ENCODE data around the gene ATP1A1. TPM values are rescaled to one million over a fixed set of nuclear protein-coding genes. Genes with fewer than 3 reads are reported as not detected.

ATP1A1 gene
- total and polyA plus RNA-seq, 9 of the 15 experiments (the other 6 are each of a cell fraction or from before 2014, with no cell fraction given) = 99.3 to 513 (median 234) TPM

DNA sequence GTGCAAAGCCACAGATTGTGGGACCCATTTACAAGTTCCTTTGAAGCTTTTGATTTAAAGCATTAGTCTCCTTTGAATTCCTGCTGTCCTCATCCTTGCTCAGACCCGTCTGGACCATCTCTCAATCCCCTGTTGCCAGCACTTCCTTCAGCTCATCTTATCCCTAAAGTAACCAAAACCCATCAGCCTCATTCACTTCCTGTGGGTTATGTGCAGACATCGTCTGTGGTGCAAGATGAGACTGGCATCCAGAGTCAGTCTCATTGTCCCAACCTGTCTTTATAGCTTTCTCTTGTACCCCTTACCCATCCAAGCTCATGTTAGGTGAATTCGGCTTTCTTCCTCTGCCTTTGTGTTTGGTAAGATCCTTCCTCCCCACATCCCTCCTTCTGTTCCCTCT lies 29.3 kb downstream of the ATP1A1 start:
- ATAC-seq (no peak), DNase-seq (ENCODE audit: extremely low read depth in 1 of 4, low spot score in 3 of 4) (no peak), FAIRE-seq (no peak)
- no peak overlapping the region for H3K9ac ChIP-seq (ENCODE audit: insufficient read depth in 1 of 2, low read depth in 2 of 2, low read length in 2 of 2)
- CTCF ChIA-PET (ENCODE audit: low intra/inter-chr PET ratio) = interaction anchor here (0.7 kb wide), 1 partner anchor 11 kb away, joined by 3 read pairs; no protein-coding TSS in a partner anchor
- no peak overlapping the region for H3K27ac ChIP-seq (ENCODE audit: extremely low read depth, low read depth, low read length)
- H2AFZ ChIP-seq (ENCODE audit: low read depth, low read length) = no peak overlapping the region
- H3K79me2 ChIP-seq (ENCODE audit: control insufficient read depth, insufficient read depth, low read length) = no peaks in the 10 kb centered on the region
- intact Hi-C loops (cut with micrococcal nuclease) (no loop called here), in situ Hi-C loops (cut with MboI) (no loop called here)
- TF ChIP-seq ZNF143 (CRISPR knock-in tag; IDR thresholded peaks at IDR 0.05) (no peak), HNRNPH1 (optimal IDR thresholded peaks at IDR 0.05; ENCODE audit: low read depth, low read length) (no peak), NR2C1 (IDR thresholded peaks at IDR 0.05) (no peak), NR2C1 (tag; IDR thresholded peaks at IDR 0.05) (no peak), HDAC1 (IDR thresholded peaks at IDR 0.05) (no peak), MTA2 (IDR thresholded peaks at IDR 0.05; ENCODE audit: low read depth) (no peak), MEF2A (IDR thresholded peaks at IDR 0.05; ENCODE audit: control insufficient read depth, low read depth, low read length) (no peak), GABPA (tag; conservative IDR thresholded peaks at IDR 0.05; ENCODE audit: low read depth) (no peak), POLR2B (IDR thresholded peaks at IDR 0.05; ENCODE audit: low read depth, partially characterized antibody) (no peak), TEAD2 (tag; IDR thresholded peaks at IDR 0.05) (no peak)
- TF ChIP-seq, protein P1, sequence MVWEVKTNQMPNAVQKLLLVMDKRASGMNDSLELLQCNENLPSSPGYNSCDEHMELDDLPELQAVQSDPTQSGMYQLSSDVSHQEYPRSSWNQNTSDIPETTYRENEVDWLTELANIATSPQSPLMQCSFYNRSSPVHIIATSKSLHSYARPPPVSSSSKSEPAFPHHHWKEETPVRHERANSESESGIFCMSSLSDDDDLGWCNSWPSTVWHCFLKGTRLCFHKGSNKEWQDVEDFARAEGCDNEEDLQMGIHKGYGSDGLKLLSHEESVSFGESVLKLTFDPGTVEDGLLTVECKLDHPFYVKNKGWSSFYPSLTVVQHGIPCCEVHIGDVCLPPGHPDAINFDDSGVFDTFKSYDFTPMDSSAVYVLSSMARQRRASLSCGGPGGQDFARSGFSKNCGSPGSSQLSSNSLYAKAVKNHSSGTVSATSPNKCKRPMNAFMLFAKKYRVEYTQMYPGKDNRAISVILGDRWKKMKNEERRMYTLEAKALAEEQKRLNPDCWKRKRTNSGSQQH (CRISPR knock-in tag; IDR thresholded peaks at IDR 0.05) = no peak
- TF ChIP-seq, protein P2, sequence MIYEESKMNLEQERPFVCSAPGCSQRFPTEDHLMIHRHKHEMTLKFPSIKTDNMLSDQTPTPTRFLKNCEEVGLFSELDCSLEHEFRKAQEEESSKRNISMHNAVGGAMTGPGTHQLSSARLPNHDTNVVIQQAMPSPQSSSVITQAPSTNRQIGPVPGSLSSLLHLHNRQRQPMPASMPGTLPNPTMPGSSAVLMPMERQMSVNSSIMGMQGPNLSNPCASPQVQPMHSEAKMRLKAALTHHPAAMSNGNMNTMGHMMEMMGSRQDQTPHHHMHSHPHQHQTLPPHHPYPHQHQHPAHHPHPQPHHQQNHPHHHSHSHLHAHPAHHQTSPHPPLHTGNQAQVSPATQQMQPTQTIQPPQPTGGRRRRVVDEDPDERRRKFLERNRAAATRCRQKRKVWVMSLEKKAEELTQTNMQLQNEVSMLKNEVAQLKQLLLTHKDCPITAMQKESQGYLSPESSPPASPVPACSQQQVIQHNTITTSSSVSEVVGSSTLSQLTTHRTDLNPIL (CRISPR knock-in tag; IDR thresholded peaks at IDR 0.05) = no peak
- no peak overlapping the region for H3K4me2 ChIP-seq (ENCODE audit: insufficient read depth, low read length)
- no peak overlapping the region for H3K4me3 ChIP-seq
- no peaks in the 10 kb centered on the region for H3K9me3 ChIP-seq (replicated peaks; ENCODE audit: control insufficient read depth, insufficient read depth, low read depth, low read length)
- H3K27me3 ChIP-seq (ENCODE audit: control insufficient read depth in 2 of 2, insufficient read depth in 2 of 2, low read length in 2 of 2) = no peaks in the 10 kb centered on the region
- H3K9me1 ChIP-seq (ENCODE audit: control insufficient read depth, insufficient read depth, low read length) = no peaks in the 10 kb centered on the region
- H3K4me1 ChIP-seq (replicated peaks in 1 of 2; ENCODE audit: control insufficient read depth in 2 of 2, insufficient read depth in 2 of 2, low read length in 2 of 2) = peaks cover 8 to 32% of the 10 kb centered on the region in 2 experiments; a peak in 3 of 5 replicates
- peaks cover 100% of the 10 kb centered on the region for H3K36me3 ChIP-seq (ENCODE audit: control insufficient read depth, insufficient read depth, low read length)
- POLR2A ChIA-PET = interaction anchor here (0.9 to 3.4 kb wide), 8 partner anchors 10 to 27 kb away, joined by 3 to 14 read pairs (median 4); no protein-coding TSS in a partner anchor
- 97% methylated on average over 3 of the region's 3 CpGs for WGBS (ENCODE audit: insufficient coverage, low coverage, missing lambda C conversion rate)
- no TSS peak for BruUV-seq (replicated peaks)
- H4K20me1 ChIP-seq (replicated peaks; ENCODE audit: control insufficient read depth, insufficient read depth, low read length) = no peaks in the 10 kb centered on the region; the same call in 1 of the 2 replicates
